RPMI7951 (cell line): ENCODE results near the gene IGFBP2. TPM values are rescaled to one million over a fixed set of nuclear protein-coding genes. Genes with fewer than 3 reads are reported as not detected.

Experiments used
- DNase-seq: peaks from one replicate; pipeline ENCODE4 v3.0.0-alpha.2; 2012; ENCODE audit warnings: low read depth
- total RNA-seq: library from RNA; depleted of rRNA; stranded (reverse); fragments of >200 nt; shearing (Covaris generic); gene quantifications from 2 replicates; pipeline ENCODE4 v1.2.3, GENCODE V29; 2014; rRNA removed

The IGFBP2 gene
- total RNA-seq, 1 experiment from 2014 or later, result 3.5 TPM

DNA sequence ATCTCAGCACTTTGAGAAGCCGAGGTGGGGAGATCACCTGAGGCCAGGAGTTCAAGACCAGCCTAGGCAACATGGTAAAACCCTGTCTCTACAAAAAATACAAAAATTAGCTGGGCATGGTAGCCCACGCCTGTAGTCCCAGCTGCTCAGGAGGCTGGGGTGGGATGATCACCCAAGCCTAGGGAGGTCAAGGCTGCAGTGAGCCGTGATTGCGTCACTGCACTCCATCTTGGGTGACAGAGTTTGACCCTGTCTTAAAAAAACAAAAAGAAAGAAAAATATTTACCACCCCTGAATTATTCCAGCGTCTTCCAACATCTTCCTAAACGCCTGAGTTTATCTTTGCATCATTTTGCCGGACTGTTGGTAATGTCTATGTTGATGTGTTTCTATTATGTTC lies 68.3 kb downstream of the IGFBP2 start:
- DNase-seq, result no peak

DNA sequence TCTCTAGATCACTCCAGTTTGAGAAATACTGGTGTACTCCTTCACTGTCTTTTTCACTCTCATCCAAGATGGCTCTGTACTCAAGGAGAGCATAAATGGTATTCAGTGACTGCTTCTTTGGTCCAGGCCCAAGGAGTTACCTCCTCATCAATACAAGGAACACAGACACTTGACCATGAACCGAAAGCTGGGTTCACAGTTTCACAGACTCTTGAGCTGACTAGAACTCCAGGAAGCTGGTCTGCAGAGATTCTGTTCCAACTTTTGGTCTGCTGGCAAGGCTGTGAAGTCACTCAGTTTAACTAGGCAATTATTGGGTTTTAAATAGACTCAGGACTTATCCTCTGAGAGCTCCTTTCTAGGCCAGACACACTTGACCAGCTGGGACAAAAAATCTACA lies 69.5 kb downstream of the IGFBP2 start:
- no peak for DNase-seq

DNA sequence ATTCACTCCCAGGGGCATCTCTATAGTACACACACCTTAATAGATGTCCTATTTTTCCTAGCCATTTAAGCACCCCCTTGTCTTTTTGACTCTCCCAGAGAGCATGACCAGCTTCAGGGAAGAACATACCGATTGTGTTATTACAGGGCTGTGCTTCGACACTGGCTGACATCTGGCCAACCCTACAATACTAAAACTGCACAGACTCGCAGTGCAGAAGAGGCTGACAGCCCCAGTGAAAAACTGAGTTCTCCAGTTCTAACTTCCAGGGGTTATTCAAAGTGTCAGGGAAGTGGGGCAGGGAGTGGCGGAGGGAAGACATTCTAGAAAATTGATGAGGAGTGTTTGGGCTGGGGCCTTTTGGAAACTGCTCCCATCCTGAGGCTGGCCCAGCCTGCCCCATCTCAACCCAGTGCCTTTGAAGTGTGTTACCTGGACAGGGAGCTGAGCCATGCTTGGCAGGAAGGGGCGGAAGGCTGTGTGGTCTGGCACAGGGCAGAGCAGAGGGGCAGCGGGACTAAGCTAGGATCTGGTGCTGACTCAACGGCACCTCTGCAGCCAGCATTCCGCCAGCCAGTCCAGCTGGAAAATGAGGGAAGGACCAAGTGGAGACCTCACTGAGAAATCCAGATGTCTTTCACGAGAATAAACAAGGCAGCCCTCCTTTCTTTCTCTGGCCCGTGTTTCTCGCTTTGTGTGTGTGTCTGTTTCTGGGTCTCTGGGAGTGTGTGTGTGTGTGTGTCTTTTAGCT lies 77.5 kb downstream of the IGFBP2 start:
- DNase-seq, result peak; percentile 43

DNA sequence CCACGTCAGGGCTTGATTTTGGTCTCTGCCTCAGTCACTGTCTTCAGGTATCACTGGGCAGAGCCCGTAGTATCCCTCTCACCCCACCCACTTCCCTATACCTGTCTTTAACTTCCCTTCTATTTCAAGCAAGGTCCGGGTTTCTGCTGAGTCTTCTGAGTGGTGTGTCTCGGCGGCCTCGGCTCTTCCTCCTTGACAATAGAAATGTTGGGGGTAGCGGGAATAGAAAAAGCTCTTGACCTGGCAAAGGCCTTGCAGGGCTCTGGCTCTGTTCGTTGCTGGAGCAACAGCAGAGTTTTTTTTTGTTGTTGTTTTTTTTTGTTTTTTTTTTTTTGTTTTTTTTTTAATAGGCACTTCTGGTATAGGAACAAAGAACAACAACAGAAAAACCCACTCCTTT lies 78.1 kb downstream of the IGFBP2 start:
- no peak for DNase-seq

DNA sequence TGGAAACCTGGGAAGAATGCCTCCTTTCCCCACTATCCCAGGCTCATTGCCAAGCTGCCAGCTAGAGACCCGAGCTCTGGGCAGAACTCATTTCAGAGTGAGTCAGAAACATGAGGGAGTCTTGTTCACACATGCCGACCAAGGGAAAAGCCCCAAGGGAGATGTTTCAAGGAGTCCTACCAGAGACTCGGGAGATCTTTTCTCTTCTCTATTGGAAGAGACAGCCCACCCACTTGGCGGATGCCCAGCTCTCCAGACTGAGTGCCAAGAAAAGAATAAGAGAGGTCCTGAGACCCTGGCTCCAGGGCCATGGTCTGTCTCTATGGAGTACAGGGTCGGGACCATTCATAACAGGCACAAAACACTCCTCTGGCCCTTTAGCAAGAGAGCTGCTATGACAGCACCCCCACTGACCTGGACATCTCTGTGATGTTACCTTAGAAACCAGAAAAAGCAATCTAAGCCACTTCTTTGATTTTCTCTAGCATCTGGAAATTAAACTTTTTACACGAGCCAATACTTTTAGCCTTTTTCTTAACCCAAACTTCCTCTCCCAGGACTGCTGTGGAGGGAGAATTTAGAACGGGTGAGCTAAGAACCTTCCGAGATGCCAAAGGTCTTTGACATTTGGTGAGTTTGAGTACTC lies 80.6 kb downstream of the IGFBP2 start:
- DNase-seq, result peak; percentile 95

Other genes starting within 250 kb of the IGFBP2 start
- gene SMARCAL1, start 220.9 kb upstream of the IGFBP2 start, total RNA-seq, result 9.3 and 9.8 TPM in 2 replicates
- 1,523 and 2,058 TPM in 2 replicates for gene RPL37A, start 134.6 kb upstream of the IGFBP2 start, total RNA-seq
- 22.4 and 25.0 TPM in 2 replicates for gene IGFBP5, start 62.1 kb downstream of the IGFBP2 start, total RNA-seq
- not detected in 2 replicates for gene TNP1, start 226.6 kb downstream of the IGFBP2 start, total RNA-seq